Karpas-422 (cell line): ENCODE measurements around the gene MORC4. TPM values are rescaled to one million over a fixed set of nuclear protein-coding genes. Genes with fewer than 3 reads are reported as not detected.

Source experiments
- DNase-seq: peaks from one replicate; pipeline ENCODE4 v3.0.0-alpha.2; 2015
- H2AFZ ChIP-seq: fragments of 200-600 bp; sonication (generic); 2 replicates; pipeline ENCODE4 v1.6.1; 2014; ENCODE audit warnings: antibody characterized with exemption, low read length, mixed read lengths
- H3K27ac ChIP-seq: fragments of 200-600 bp; sonication (generic); 2 replicates; pipeline ENCODE4 v1.5.1; 2014; ENCODE audit warnings: mild to moderate bottlenecking, low read length, moderate library complexity
- H3K27me3 ChIP-seq: fragments of 200-600 bp; sonication (generic); 2 replicates; pipeline ENCODE4 v1.6.1; 2014; ENCODE audit warnings: low read length, mixed read lengths
- H3K36me3 ChIP-seq: fragments of 200-600 bp; sonication (generic); 2 replicates; pipeline ENCODE4 v1.6.1; 2014; ENCODE audit warnings: low read length, mixed read lengths; ENCODE audit not compliant: insufficient read depth
- H3K4me1 ChIP-seq: fragments of 200-600 bp; sonication (generic); 2 replicates; pipeline ENCODE4 v1.6.1; 2014; ENCODE audit warnings: mild to moderate bottlenecking, low read length, mixed read lengths
- H3K4me2 ChIP-seq: fragments of 200-600 bp; sonication (generic); 2 replicates; pipeline ENCODE4 v1.6.1; 2014; ENCODE audit warnings: low read length, low read depth, mild to moderate bottlenecking; ENCODE audit not compliant: poor library complexity, severe bottlenecking
- H3K4me3 ChIP-seq: fragments of 200-600 bp; sonication (generic); 2 replicates; pipeline ENCODE4 v1.5.1; 2014; ENCODE audit warnings: mild to moderate bottlenecking, antibody characterized with exemption, low read length, mixed read lengths
- H3K79me2 ChIP-seq: fragments of 200-600 bp; sonication (generic); 2 replicates; pipeline ENCODE4 v1.6.1; 2014; ENCODE audit warnings: mild to moderate bottlenecking, low read length, mixed read lengths
- H3K9ac ChIP-seq: fragments of 200-600 bp; sonication (generic); 2 replicates; pipeline ENCODE4 v1.6.0; 2014; ENCODE audit warnings: low read length
- H3K9me2 ChIP-seq: fragments of 200-600 bp; sonication (generic), shearing (Covaris generic); replicated peaks from 2 replicates; pipeline ENCODE4 v1.6.0; 2014; ENCODE audit warnings: mild to moderate bottlenecking, low read length, moderate library complexity; ENCODE audit not compliant: insufficient read depth
- H3K9me3 ChIP-seq: fragments of 300-700, 200-600 bp; sonication (generic); 2 replicates; pipeline ENCODE4 v1.6.1; 2014; ENCODE audit warnings: low read length, mixed read lengths
- H4K20me1 ChIP-seq: fragments of 200-600 bp; sonication (generic); 2 replicates; pipeline ENCODE4 v1.6.1; 2014; ENCODE audit warnings: mild to moderate bottlenecking, antibody characterized with exemption, low read length, low read depth; ENCODE audit not compliant: insufficient read depth
- total RNA-seq: library from RNA; depleted of rRNA; stranded (reverse); fragments of >200 nt; shearing (Covaris generic); gene quantifications from 2 replicates; pipeline ENCODE4 v1.2.3, GENCODE V29; 2014; ENCODE audit warnings: low replicate concordance; rRNA removed

MORC4 gene
- 11.5 and 11.9 TPM in 2 replicates for total RNA-seq

GRCh38 chrX:107000013-107000515 is at the start of gene MORC4:
Gene MORC4 (minus strand): TSS chrX:107000212. CDS start chrX:106999969, 243 bp downstream.
- Histone ChIP-seq H3K36me3 (no peaks in the 10 kb centered on the region), H3K9me3 (no peaks in the 10 kb centered on the region), H3K4me3 (peak within 1 kb of the TSS; percentile 77), H2AFZ (peak within 1 kb of the TSS; percentile 57; the same call in 1 of the 2 replicates), H3K27me3 (no peaks in the 10 kb centered on the region), H3K79me2 (no peaks in the 10 kb centered on the region), H3K9ac (peak within 1 kb of the TSS; percentile 67), H3K4me1 (peaks cover 9% of the 10 kb centered on the region), H4K20me1 (no peaks in the 10 kb centered on the region), H3K4me2 (peak within 1 kb of the TSS; percentile 79), H3K27ac (no peak within 1 kb of the TSS), H3K9me2 (no peaks in the 10 kb centered on the region)
- DNase-seq, result peak; percentile 84

DNA sequence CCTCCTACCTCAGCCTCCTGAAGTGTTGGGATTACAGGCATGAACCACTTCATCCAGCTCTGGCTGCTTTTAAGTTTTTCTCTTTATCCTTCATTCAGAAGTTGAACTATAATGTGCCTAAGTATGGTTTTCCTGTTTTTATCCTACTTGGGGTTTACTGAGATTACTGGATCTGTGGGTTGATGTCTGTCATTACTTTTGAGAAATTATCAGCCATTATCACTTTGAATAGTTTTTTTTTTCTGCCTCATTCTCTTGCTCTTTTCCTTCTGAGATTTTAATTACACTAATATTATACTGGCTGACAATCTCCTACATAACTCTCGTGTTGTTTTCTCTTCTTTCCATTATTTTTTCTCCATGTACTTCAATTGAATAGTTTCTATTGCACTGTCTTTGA is 47.6 kb upstream of the MORC4 start:
- Histone ChIP-seq H3K9me3 (no peaks in the 10 kb centered on the region), H3K36me3 (no peaks in the 10 kb centered on the region), H3K27ac (no peak overlapping the region), H3K4me1 (no peaks in the 10 kb centered on the region), H3K9me2 (no peaks in the 10 kb centered on the region), H4K20me1 (no peaks in the 10 kb centered on the region), H3K79me2 (no peaks in the 10 kb centered on the region), H3K4me2 (no peak overlapping the region), H3K27me3 (no peaks in the 10 kb centered on the region), H3K9ac (no peak overlapping the region), H3K4me3 (no peak overlapping the region), H2AFZ (no peak overlapping the region)
- no peak for DNase-seq

DNA sequence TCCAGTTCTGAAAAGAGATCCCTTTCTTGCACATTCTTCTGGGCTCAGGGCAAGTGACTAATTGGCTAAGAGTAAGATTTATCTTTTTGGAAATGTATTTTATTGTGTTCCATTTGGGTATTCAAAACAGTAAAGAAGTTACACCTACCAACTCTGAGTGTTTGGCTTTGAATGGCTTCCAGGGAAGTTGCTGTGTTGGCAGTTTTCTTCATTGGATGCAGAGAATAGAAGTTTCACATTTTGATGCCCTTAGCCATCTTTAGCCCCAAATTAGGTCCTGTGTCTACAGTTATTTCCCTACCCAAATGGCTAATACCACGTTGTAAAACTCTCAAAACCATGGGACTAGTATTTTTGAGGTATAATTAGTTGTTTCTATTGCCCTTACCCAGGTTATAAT is 29.7 kb upstream of the MORC4 start:
- no peak overlapping the region for H3K4me2 ChIP-seq
- no peaks in the 10 kb centered on the region for H3K9me2 ChIP-seq
- H4K20me1 ChIP-seq, result no peaks in the 10 kb centered on the region
- no peaks in the 10 kb centered on the region for H3K4me1 ChIP-seq
- H3K79me2 ChIP-seq, result no peaks in the 10 kb centered on the region
- H3K9ac ChIP-seq, result no peak overlapping the region
- H3K36me3 ChIP-seq, result no peaks in the 10 kb centered on the region
- no peak overlapping the region for H3K27ac ChIP-seq
- no peaks in the 10 kb centered on the region for H3K27me3 ChIP-seq
- no peak overlapping the region for H2AFZ ChIP-seq
- DNase-seq, result no peak
- H3K4me3 ChIP-seq, result no peak overlapping the region
- no peaks in the 10 kb centered on the region for H3K9me3 ChIP-seq

- no peak overlapping the region for H3K27ac ChIP-seq
- no peaks in the 10 kb centered on the region for H3K36me3 ChIP-seq
- peak; percentile 75 for DNase-seq
These were observed 25.5 kb upstream of the MORC4 start for GRCh38 chrX:107025545-107025944.

DNA sequence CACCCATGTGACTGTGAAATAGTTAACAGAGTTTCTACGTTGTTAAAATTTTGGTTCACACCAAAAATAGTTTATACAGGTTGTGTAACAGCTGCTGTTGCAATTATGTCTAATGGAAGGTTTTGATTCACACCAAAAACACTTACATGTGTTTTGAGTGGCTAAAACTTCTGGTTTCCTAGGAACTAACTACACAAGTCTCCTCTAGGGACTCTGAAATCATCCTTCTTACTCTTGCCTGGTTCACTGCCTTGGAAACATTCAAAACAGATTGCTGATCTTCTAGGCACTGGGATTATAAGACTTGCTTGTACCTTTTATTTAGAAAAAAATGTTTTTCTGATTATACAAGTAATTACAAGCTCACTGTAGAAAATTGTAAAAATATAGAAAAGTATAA is 14.9 kb upstream of the MORC4 start:
- Histone ChIP-seq H3K4me1 (peaks cover 7% of the 10 kb centered on the region), H3K4me3 (no peak overlapping the region)

More at GRCh38 chrX:107025545-107025944, 25.5 kb upstream of the MORC4 start:
- Histone ChIP-seq H3K4me2 (no peak overlapping the region), H3K79me2 (no peaks in the 10 kb centered on the region), H3K9ac (no peak overlapping the region), H3K27me3 (no peaks in the 10 kb centered on the region), H3K4me1 (no peaks in the 10 kb centered on the region), H3K9me2 (no peaks in the 10 kb centered on the region), H4K20me1 (0 out of 2 replicates have a peak, but pooled peaks cover 3% of the 10 kb centered on the region), H3K4me3 (no peak overlapping the region), H3K9me3 (no peaks in the 10 kb centered on the region), H2AFZ (no peak overlapping the region)

GRCh38 chrX:107008034-107008433 is 8.0 kb upstream of the MORC4 start:
- H3K4me2 ChIP-seq, result no peak overlapping the region
- no peaks in the 10 kb centered on the region for H4K20me1 ChIP-seq
- H3K79me2 ChIP-seq, result no peaks in the 10 kb centered on the region
- no peaks in the 10 kb centered on the region for H3K27me3 ChIP-seq
- no peaks in the 10 kb centered on the region for H3K9me3 ChIP-seq
- H3K9me2 ChIP-seq, result no peaks in the 10 kb centered on the region
- no peaks in the 10 kb centered on the region for H3K4me1 ChIP-seq
- no peaks in the 10 kb centered on the region for H3K36me3 ChIP-seq
- H3K27ac ChIP-seq, result no peak overlapping the region
- H2AFZ ChIP-seq, result no peak overlapping the region
- H3K9ac ChIP-seq, result no peak overlapping the region
- no peak overlapping the region for H3K4me3 ChIP-seq
- no peak for DNase-seq

More for the DNA sequence above, 14.9 kb upstream of the MORC4 start:
- H3K9ac ChIP-seq, result no peak overlapping the region
- no peaks in the 10 kb centered on the region for H3K79me2 ChIP-seq
- H3K36me3 ChIP-seq, result no peaks in the 10 kb centered on the region
- no peaks in the 10 kb centered on the region for H3K9me3 ChIP-seq
- H3K27me3 ChIP-seq, result no peaks in the 10 kb centered on the region
- no peaks in the 10 kb centered on the region for H3K9me2 ChIP-seq
- no peak overlapping the region for H3K27ac ChIP-seq
- H4K20me1 ChIP-seq, result no peaks in the 10 kb centered on the region
- no peak overlapping the region for H2AFZ ChIP-seq
- DNase-seq, result no peak
- H3K4me2 ChIP-seq, result no peak overlapping the region

DNA sequence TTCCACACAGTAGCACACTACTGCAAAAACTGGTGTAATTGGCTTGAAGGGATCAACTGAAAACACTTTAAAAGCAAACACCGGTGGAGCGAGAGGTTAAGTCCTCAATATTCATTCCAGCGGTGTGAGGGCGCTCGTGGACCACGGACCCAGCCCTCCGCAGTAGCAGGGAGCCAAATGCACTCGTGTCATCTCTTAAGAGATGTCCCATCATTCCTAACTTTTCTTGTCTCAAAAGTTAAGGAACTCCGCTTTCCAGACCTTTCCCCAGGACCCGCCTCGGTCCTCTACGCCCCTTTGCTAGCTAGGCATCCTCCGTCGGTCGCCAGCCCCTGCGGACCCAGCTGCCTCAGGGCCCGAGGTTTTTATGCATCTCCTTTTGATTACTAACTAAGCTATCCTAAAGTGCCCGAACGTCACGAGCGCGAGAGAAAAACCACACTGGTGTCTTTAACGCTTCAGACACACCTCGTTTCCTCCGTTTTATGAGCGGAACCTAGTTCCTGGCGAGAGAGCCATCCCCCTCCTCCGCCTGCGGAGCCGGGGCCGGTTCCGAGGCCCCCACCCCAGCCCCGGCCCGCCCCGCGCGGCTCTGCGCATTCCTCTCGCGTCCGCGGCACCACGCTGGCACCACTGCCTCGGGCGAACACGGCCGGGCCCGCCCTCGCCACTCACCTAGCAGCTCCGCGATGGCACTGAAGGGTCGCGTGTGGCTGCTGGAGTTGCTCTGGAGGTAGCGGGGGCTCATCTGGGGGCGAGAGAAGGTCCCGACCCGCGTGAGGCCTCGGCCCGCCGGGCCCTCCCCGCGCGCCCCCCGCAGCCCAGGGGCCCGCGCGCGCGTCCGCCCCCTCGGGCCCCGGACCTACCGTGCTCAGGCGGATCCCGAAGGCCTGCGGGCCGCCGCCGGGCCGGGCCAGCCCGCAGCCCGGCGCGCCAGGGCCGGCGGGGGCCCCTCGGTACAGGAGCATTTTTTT is 723 bp downstream of the MORC4 start:
- Histone ChIP-seq H3K4me3 (peak overlapping the region; percentile 77), H3K4me2 (peak overlapping the region; percentile 79), H3K27ac (no peak overlapping the region), H3K9ac (peak overlapping the region; percentile 67), H3K36me3 (no peaks in the 10 kb centered on the region), H3K4me1 (peaks cover 9% of the 10 kb centered on the region), H3K79me2 (no peaks in the 10 kb centered on the region), H4K20me1 (no peaks in the 10 kb centered on the region), H2AFZ (peak overlapping the region; percentile 57; the same call in 1 of the 2 replicates), H3K9me2 (no peaks in the 10 kb centered on the region), H3K9me3 (no peaks in the 10 kb centered on the region), H3K27me3 (no peaks in the 10 kb centered on the region)
- DNase-seq, result peak; percentile 76

DNA sequence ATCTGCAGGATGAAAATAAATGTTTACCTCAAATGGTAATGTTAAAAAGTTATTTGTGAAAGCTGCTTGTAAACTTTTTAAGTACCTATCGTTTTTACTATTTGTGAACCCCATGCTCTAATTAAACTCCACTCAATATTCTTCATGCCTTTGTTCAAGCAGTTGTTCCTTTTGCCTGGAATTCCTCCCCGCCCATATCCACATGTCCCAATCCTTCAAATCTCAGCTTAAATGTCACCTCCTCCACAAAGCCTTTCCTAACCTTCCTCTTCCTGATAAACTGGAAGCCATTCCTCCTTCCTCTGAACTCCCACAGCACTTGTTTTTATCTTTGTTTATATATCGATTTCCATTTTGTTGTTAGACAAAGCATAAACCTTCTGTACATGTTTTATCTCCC is 2.4 kb downstream of the MORC4 start:
- peaks cover 9% of the 10 kb centered on the region for H3K4me1 ChIP-seq
- H3K27ac ChIP-seq, result no peak overlapping the region
- no peaks in the 10 kb centered on the region for H3K27me3 ChIP-seq
- H3K9me3 ChIP-seq, result no peaks in the 10 kb centered on the region
- no peaks in the 10 kb centered on the region for H3K79me2 ChIP-seq
- no peak overlapping the region for H3K4me3 ChIP-seq
- H3K4me2 ChIP-seq, result no peak overlapping the region
- no peak for DNase-seq
- H3K36me3 ChIP-seq, result no peaks in the 10 kb centered on the region
- no peak overlapping the region for H2AFZ ChIP-seq
- no peaks in the 10 kb centered on the region for H3K9me2 ChIP-seq
- no peaks in the 10 kb centered on the region for H4K20me1 ChIP-seq
- H3K9ac ChIP-seq, result no peak overlapping the region
